Activated B cell treated with CpG ODN at 0.5 μM for 24 hours (primary cell): ENCODE measurements around the gene SP4. TPM values are rescaled to one million over a fixed set of nuclear protein-coding genes. Genes with fewer than 3 reads are reported as not detected.

Source experiments
- ATAC-seq: fragments of 200-7000 bp; cut with Tn5 transposase; one replicate; pipeline ENCODE4 v1.10.0; 2021; ENCODE audit warnings: low read depth, mild to moderate bottlenecking, moderate library complexity
- CTCF ChIA-PET: fragments of 350-600 bp; sonication (Branson Sonifier 250); formaldehyde crosslinking; loops from one replicate; lab custom pipeline; 2021; ENCODE audit warnings: antibody characterized with exemption; lab: Charles Lee
- POLR2A ChIA-PET: fragments of 350-600 bp; sonication (Branson Sonifier 250); formaldehyde crosslinking; loops from one replicate; lab custom pipeline; 2021; ENCODE audit warnings: antibody characterized with exemption; lab: Charles Lee
- DNase-seq: peaks from one replicate; pipeline ENCODE4 v3.0.0; 2022
- H3K27ac Mint-ChIP-seq: one replicate; pipeline ENCODE4 v1.8.0; 2020; ENCODE audit warnings: mixed read lengths
- H3K27me3 Mint-ChIP-seq: one replicate; pipeline ENCODE4 v1.8.0; 2021; ENCODE audit warnings: mixed read lengths
- H3K36me3 Mint-ChIP-seq: one replicate; pipeline ENCODE4 v1.8.0; 2021; ENCODE audit warnings: low read depth, mixed read lengths
- H3K4me1 Mint-ChIP-seq: one replicate; pipeline ENCODE4 v1.8.0; 2021; ENCODE audit warnings: mixed read lengths
- H3K4me3 Mint-ChIP-seq: one replicate; pipeline ENCODE4 v1.8.0; 2020; ENCODE audit warnings: mild to moderate bottlenecking, mixed read lengths
- H3K9me3 Mint-ChIP-seq: one replicate; pipeline ENCODE4 v1.8.0; 2020; ENCODE audit warnings: mixed read lengths
- intact Hi-C: fragments of 100-400 bp; cut with micrococcal nuclease; formaldehyde crosslinking; loops from one replicate; pipeline ENCODE4 v1.15.1; 2024
- total RNA-seq: library from RNA; stranded (reverse); gene quantifications from 2 replicates; pipeline ENCODE4 v1.2.3, GENCODE V29; 2022
- TF ChIP-seq, protein P1 (sequence below): fragments of 200-600 bp; IDR thresholded peaks from one replicate; pipeline ENCODE4 v1.8.0; 2022; ENCODE audit warnings: antibody characterized with exemption, mild to moderate bottlenecking

Gene SP4
- total RNA-seq, 1 donor from 2014 or later, result 28.7 TPM

DNA sequence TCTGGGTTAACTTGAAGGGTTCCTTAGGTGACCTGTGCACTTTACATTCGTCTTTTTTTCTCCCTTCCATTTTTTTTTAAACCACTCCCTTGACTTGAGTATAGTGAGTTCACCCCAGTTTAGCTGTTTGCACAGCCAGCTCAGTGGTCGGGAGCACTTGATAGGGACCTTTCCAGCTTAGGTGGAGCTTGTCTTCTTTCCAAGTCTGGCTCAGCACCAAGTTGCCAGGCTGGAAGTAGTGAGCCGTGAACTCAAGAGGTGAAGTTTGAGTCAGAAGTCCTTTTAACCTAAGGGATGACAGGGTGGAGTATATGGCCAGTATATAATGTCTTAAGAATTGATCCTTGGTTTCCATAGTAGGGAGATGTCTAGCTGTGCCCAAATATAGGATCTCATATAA, 122.2 kb downstream of the SP4 start:
- no peaks in the 10 kb centered on the region for H3K9me3 Mint-ChIP-seq
- no peaks in the 10 kb centered on the region for H3K4me1 Mint-ChIP-seq
- ChIA-PET POLR2A (no interaction called here), CTCF (interaction anchor here (0.8 kb wide), 1 partner anchor 17 kb away, joined by 3 read pairs; no protein-coding TSS in a partner anchor)
- ATAC-seq, result no peak
- H3K27ac Mint-ChIP-seq, result no peak overlapping the region
- no peak overlapping the region for H3K4me3 Mint-ChIP-seq
- no peak for DNase-seq
- H3K27me3 Mint-ChIP-seq, result peaks cover 21% of the 10 kb centered on the region
- TF ChIP-seq, protein P1, sequence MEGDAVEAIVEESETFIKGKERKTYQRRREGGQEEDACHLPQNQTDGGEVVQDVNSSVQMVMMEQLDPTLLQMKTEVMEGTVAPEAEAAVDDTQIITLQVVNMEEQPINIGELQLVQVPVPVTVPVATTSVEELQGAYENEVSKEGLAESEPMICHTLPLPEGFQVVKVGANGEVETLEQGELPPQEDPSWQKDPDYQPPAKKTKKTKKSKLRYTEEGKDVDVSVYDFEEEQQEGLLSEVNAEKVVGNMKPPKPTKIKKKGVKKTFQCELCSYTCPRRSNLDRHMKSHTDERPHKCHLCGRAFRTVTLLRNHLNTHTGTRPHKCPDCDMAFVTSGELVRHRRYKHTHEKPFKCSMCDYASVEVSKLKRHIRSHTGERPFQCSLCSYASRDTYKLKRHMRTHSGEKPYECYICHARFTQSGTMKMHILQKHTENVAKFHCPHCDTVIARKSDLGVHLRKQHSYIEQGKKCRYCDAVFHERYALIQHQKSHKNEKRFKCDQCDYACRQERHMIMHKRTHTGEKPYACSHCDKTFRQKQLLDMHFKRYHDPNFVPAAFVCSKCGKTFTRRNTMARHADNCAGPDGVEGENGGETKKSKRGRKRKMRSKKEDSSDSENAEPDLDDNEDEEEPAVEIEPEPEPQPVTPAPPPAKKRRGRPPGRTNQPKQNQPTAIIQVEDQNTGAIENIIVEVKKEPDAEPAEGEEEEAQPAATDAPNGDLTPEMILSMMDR, result no peak
- no peaks in the 10 kb centered on the region for H3K36me3 Mint-ChIP-seq
- intact Hi-C loops, result no loop called here

DNA sequence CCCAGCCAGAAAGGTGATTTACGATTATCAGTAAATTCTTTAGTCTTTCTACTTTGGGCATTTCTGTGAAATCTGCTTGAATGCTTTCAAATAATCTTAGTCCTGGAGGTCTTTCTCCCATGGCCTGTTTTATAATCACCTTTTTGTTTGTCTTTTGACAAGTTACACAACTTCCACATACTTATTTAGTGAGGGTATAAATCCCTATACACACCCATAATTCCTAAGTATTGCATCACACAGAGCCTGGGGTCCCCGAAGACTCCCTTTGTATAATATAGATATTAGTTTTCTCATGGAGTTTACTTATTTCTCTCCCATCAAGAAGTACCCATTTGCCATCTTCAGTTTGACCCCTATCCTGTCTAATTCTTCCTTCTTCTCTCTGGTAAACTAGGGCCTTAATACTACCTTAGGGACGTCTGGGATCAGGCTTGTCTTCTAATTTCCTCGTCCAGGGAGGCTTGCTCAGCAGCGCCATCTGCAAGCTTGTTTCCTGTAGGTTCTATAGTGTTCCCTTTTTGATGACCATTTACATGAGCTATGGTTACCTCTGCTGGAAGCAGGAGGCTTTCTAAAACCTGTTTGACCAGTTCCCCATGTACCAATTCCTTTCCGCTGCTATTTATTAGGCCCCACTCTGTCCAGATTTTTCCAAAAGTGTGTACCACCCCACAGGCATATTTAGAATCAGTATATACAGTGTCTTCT, 123.1 kb downstream of the SP4 start:
- TF ChIP-seq, protein P1, result no peak
- H3K27ac Mint-ChIP-seq, result no peak overlapping the region
- no peak overlapping the region for H3K4me3 Mint-ChIP-seq
- no peaks in the 10 kb centered on the region for H3K4me1 Mint-ChIP-seq
- ChIA-PET CTCF (no interaction called here), POLR2A (no interaction called here)
- no peak for ATAC-seq
- H3K27me3 Mint-ChIP-seq, result peaks cover 25% of the 10 kb centered on the region
- no peak for DNase-seq
- no peaks in the 10 kb centered on the region for H3K9me3 Mint-ChIP-seq
- intact Hi-C loops, result no loop called here
- H3K36me3 Mint-ChIP-seq, result no peaks in the 10 kb centered on the region

DNA sequence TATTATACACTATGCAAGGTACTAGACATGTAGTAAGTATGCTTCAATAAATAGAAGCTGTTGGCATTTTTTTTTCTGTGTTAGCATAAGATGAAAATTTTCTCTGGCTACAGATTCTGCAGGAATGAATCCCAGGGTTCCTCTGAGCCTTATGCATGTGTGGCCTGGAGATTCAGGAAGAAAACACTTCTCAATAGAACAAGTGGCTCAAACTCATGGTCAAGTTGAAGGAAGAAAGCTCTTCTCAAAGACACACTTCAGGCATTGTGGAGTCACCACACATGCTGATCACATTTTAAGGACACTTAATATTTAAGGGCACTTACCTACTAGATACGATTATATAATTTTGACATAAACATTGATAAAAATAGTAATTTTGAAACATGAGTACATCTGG, 134.5 kb downstream of the SP4 start:
- TF ChIP-seq, protein P1, result no peak
- Mint-ChIP-seq H3K9me3 (no peaks in the 10 kb centered on the region), H3K4me3 (no peak overlapping the region), H3K27me3 (peaks cover 8% of the 10 kb centered on the region), H3K36me3 (no peaks in the 10 kb centered on the region), H3K27ac (no peak overlapping the region), H3K4me1 (no peaks in the 10 kb centered on the region)
- DNase-seq (no peak), ATAC-seq (no peak)
- CTCF ChIA-PET, result no interaction called here
- POLR2A ChIA-PET, result no interaction called here
- intact Hi-C loops, result no loop called here

Other genes with a start within 250 kb of the SP4 start
- 0.02 TPM in 1 of 2 replicates, not detected in the other for gene DNAH11, start 115.0 kb downstream of the SP4 start, total RNA-seq